Uterus (tissue), 2 donors: Measurements from ENCODE around the gene SPINK6.

Experiments used
- CTCF ChIP-seq, 4 experiments: fragments of 200-600 bp in 2 of 4; fragments of 450-650 bp in 2 of 4; sonication (generic) in 2 of 4; IDR thresholded peaks; one replicate each; pipeline ENCODE4 v1.5.1; 2016 to 2019; ENCODE audit warnings: antibody characterized with exemption in 4 of 4, mild to moderate bottlenecking in 2 of 4, moderate library complexity in 1 of 4
- POLR2A ChIP-seq, 2 donors: fragments of 450-650 bp; IDR thresholded peaks; one replicate each; pipeline ENCODE4 v1.6.1; 2016; ENCODE audit warnings: antibody characterized with exemption in 2 of 2, mild to moderate bottlenecking in 1 of 2, moderate library complexity in 1 of 2

- TF ChIP-seq CTCF (IDR thresholded peaks at IDR 0.05) (no peak), POLR2A (IDR thresholded peaks at IDR 0.05) (no peak)
Observed at GRCh38 chr5:148177207-148177606, 25.6 kb upstream of the SPINK6 start.
